ENCODE data around the gene ZNF619. TPM values are rescaled to one million over a fixed set of nuclear protein-coding genes. Genes with fewer than 3 reads are reported as not detected.

Gene ZNF619
- 0.77 TPM for polyA plus RNA-seq (2012; ENCODE audit: insufficient read depth, insufficient read length, low read depth)

DNA sequence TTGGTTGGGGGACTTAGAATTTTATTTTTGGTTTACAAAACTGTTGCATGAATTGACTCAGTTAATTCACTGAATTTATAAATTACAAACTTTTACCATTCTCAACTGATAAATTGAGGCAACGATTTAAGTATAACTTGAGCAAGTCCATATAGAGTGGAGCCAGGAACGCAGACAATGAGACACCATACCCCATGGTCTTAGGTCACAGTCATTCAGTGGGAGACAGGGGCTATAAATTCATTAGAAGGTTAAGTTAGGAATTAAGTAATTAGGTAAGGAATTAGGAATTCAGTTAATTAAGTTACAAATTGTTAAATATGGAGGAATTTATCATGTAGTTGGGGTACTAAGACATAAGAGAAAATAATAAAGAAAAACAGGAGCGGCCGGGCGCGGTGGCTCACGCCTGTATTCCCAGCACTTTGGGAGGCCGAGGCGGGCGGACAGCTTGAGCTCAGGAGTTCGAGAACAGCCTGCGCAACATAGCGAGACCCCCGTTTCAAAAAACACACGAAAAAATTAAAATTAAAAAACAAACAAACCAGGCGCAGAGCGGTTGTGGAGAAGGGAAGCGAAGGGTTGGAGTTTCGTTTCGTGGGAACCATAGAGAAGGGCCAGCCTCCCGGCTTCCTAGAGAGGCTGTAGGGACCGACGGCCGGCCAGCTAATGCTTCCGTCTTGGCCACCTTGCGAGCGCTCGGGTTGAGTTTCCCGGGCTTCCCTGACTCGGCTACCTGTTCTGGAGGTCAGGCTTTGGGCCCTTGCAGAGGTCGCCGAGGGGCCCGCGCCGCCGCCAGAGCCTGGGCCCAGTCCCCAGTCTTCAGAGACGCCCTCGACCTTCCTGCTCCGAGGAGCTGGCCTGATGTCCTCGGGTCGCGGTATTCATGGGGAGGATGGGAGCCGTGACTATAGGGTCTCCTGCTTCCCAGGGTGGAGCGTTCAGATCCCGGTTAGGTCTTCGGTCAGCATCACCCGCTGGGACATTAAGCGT lies at the start of gene ZNF619:
ZNF619 (plus strand) TSS at position 645 of the 993 bp plus-strand sequence. CDS start 858 bp downstream, outside the sequence.
- Histone ChIP-seq H3K4me3 (ENCODE audit: low read depth, low read length) (peak within 1 kb of the TSS; percentile 70), H3K4me1 (no peaks in the 10 kb centered on the region), H3K36me3 (no peaks in the 10 kb centered on the region), H3K27me3 (no peaks in the 10 kb centered on the region), H3K9me3 (no peaks in the 10 kb centered on the region)
- DNase-seq: peak; percentile 54
- TF ChIP-seq, protein P1, sequence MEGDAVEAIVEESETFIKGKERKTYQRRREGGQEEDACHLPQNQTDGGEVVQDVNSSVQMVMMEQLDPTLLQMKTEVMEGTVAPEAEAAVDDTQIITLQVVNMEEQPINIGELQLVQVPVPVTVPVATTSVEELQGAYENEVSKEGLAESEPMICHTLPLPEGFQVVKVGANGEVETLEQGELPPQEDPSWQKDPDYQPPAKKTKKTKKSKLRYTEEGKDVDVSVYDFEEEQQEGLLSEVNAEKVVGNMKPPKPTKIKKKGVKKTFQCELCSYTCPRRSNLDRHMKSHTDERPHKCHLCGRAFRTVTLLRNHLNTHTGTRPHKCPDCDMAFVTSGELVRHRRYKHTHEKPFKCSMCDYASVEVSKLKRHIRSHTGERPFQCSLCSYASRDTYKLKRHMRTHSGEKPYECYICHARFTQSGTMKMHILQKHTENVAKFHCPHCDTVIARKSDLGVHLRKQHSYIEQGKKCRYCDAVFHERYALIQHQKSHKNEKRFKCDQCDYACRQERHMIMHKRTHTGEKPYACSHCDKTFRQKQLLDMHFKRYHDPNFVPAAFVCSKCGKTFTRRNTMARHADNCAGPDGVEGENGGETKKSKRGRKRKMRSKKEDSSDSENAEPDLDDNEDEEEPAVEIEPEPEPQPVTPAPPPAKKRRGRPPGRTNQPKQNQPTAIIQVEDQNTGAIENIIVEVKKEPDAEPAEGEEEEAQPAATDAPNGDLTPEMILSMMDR (IDR thresholded peaks at IDR 0.05; ENCODE audit: low read depth, low read length): no peak

DNA sequence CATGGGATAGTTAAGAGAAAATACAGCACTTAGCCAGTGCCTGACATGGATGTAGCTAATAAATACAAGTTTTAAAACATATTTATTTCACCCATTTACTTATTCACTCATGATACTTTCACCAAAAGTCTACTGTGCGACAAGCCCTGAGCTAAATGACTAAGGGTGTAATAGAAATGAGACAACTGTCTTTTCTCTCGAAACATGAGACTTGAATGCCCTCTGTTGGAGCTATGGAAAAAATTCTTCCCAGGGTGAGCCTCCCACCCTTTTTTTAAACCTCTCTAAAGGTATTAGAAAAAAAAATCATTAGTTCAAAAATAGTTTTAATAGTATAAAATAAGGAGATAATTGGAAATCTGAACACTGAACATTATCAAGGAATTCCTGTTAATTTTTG lies 44.1 kb upstream of the ZNF619 start:
- Histone ChIP-seq H3K4me3 (ENCODE audit: low read depth, low read length) (no peak overlapping the region), H3K9me3 (no peaks in the 10 kb centered on the region), H3K27me3 (no peaks in the 10 kb centered on the region), H3K36me3 (no peaks in the 10 kb centered on the region), H3K4me1 (peaks cover 8% of the 10 kb centered on the region)
- TF ChIP-seq, protein P1 (IDR thresholded peaks at IDR 0.05; ENCODE audit: low read depth, low read length): peak; percentile 40
- no peak for DNase-seq

DNA sequence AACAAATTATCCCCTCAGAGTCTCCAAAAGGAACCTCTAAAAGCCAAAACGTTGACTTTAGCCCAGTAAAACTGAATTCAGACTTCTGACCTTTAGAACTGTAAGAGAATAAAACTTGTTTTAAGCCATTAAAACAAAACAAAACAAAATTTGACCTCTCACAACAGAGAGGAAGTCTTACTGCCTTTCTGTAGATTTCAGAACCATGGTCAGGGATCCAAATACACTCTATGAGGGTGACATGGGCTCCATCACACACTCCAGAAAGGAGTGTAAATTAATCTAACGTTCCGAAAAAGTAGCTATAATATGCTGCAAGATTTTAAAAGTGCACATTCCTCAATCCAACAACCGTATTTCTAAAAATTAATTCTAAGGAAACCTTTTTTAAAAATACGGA lies 39.0 kb upstream of the ZNF619 start:
- Histone ChIP-seq H3K4me3 (ENCODE audit: low read depth, low read length) (no peak overlapping the region), H3K4me1 (no peaks in the 10 kb centered on the region), H3K36me3 (no peaks in the 10 kb centered on the region), H3K9me3 (no peaks in the 10 kb centered on the region), H3K27me3 (no peaks in the 10 kb centered on the region)
- DNase-seq: no peak
- TF ChIP-seq, protein P1 (IDR thresholded peaks at IDR 0.05; ENCODE audit: low read depth, low read length): no peak

DNA sequence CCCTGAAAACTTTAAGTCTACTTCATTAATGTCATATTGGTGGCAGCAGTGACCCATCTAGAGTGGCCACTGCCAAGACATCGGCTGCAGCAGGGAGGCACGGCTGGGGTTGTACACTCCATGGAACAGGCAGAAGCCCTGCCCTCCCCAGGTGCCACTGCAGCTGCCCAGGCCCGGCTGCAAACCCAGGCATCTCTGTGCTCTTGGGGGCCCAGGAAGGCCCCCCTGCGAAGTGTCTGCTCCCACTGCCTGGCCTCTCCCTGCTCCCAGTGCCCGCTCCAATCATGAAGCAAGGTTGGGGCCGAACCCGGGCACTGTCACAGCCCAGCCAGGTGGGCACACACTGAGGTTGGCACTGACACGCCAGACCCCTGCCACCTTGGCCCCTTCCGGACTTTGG lies 31.9 kb upstream of the ZNF619 start:
- no peak for DNase-seq
- Histone ChIP-seq H3K4me3 (ENCODE audit: low read depth, low read length) (no peak overlapping the region), H3K4me1 (no peaks in the 10 kb centered on the region), H3K9me3 (no peaks in the 10 kb centered on the region), H3K27me3 (no peaks in the 10 kb centered on the region), H3K36me3 (no peaks in the 10 kb centered on the region)
- TF ChIP-seq, protein P1 (IDR thresholded peaks at IDR 0.05; ENCODE audit: low read depth, low read length): no peak

DNA sequence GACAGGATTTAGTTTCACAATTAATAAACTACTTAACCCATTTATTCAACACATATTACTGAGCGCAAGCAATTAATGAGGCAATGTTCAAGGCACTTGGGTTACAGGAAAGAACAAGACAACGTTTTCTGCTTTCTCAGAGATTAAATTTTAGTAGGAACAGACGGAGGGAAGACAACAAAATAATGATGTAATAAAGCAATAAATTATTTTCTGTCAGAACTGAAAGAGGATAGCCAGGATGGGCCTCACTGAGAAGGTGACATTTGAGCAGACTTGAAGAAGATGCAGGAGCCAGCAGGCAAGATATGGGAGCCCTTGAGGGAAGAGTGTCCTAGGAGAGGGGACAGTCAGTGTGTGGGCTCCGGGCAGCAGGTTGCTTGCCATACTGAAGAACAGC lies 31.0 kb upstream of the ZNF619 start:
- DNase-seq: no peak
- Histone ChIP-seq H3K9me3 (no peaks in the 10 kb centered on the region), H3K27me3 (no peaks in the 10 kb centered on the region), H3K36me3 (no peaks in the 10 kb centered on the region), H3K4me1 (no peaks in the 10 kb centered on the region), H3K4me3 (ENCODE audit: low read depth, low read length) (no peak overlapping the region)
- TF ChIP-seq, protein P1 (IDR thresholded peaks at IDR 0.05; ENCODE audit: low read depth, low read length): no peak

DNA sequence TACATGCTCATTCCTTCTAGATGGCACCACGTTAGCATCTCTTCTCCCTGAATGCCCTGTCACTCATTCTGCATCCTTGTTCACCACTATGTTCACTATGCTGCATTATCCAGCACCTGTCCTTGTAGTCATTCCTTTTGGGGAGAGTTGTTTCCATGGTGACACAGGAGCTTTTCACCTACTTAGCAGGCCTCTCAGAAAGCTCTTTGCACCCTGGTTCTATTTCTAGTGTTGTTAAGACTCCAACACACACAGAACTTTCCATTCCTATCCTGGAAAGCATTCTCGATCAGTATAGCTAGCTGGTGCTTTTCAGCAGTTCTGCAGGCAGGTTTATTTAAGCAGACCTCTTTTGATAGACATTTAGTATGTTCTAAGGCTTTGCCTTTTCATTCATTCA lies 26.5 kb upstream of the ZNF619 start:
- Histone ChIP-seq H3K36me3 (no peaks in the 10 kb centered on the region), H3K27me3 (no peaks in the 10 kb centered on the region), H3K9me3 (no peaks in the 10 kb centered on the region), H3K4me3 (ENCODE audit: low read depth, low read length) (no peak overlapping the region), H3K4me1 (no peaks in the 10 kb centered on the region)
- TF ChIP-seq, protein P1 (IDR thresholded peaks at IDR 0.05; ENCODE audit: low read depth, low read length): no peak
- no peak for DNase-seq

Data from BE2C (cell line).